Measurements from ENCODE around the gene MUS81.
"Not testable (repeated sequence)": the region's sequence is repeated elsewhere in the genome, so short reads cannot be mapped to it uniquely, and the experiment has no call there.

Gene MUS81

GRCh38 chr11:65847746-65848145 is 12.5 kb upstream of the MUS81 start:
- DNase-seq = no peak

DNA sequence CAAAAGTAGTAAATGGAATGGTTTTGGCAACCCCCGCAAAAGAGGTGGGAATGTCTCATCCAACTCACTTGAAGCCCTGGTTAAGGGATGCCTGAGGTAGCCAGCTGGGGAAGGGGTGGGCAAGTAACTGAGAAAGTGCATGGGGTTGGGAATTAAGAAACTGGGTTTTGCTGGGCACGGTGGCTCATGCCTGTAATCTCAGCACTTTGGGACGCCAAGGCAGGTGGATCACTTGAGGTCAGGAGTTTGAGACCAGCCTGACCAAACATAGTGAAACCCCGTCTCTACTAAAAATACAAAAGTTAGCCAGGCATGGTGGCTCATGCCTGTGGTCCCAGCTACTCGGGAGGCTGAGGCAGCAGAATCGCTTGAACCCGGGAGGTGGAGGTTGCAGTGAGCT is 11.5 kb upstream of the MUS81 start:
- DNase-seq = not testable (repeated sequence)

DNA sequence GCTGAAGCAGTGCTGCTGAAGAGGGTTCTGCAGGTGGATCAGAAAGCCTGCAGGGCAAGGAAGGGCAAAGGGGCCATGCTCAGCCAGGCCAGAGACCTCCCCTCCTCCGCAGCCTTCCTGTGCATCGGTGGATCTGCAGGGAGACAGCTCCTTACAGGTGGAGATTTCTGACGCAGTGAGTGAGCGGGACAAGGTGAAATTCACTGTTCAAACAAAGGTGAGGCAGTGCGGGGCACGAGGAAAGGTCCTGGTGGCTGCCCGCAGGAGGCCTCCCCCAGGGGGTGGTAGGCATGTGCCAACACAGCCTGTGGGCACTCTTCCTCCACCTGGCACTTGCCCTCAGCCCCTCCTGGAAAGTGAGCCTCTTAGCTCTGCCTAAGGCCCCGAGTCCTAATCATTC is 10.9 kb upstream of the MUS81 start:
- DNase-seq = no peak

- no peak for DNase-seq
These were observed 10.4 kb upstream of the MUS81 start for GRCh38 chr11:65849771-65850216.

DNA sequence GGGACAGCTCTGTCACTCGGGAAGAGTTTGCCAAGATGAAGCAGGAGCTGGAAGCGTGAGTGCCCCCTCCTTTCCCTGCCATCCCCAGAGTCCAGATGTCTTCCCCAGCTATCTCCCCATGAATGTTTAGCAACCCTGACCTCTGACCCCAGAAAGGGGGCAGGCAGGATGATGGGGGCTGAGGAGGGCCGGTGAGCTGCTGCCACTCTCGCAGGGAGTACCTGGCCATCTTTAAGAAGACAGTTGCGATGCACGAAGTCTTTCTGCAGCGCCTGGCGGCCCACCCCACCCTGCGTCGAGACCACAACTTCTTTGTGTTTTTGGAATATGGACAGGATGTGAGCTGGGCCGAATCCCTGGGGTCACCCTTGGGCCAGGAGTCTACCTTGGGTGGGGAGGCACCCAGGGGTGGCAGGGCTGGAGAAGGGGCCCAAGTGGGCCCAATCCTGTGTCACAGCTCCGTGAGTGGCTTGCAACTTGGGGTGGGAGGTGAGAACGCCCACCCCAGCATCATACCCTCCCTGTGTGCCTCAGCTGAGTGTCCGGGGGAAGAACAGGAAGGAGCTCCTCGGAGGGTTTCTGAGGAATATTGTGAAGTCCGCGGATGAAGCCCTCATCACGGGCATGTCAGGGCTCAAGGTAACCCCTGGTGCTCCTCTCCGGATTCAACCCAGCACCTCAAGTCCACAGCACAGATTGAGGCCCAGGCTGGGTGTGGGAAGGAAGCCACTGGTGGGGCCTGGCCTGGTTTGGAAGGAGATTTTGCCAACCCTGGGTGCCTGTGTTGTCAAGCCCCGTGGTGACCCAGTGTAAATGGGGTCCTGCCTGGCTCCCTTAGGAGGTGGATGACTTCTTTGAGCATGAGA is 9.8 kb upstream of the MUS81 start:
- no peak for DNase-seq

DNA sequence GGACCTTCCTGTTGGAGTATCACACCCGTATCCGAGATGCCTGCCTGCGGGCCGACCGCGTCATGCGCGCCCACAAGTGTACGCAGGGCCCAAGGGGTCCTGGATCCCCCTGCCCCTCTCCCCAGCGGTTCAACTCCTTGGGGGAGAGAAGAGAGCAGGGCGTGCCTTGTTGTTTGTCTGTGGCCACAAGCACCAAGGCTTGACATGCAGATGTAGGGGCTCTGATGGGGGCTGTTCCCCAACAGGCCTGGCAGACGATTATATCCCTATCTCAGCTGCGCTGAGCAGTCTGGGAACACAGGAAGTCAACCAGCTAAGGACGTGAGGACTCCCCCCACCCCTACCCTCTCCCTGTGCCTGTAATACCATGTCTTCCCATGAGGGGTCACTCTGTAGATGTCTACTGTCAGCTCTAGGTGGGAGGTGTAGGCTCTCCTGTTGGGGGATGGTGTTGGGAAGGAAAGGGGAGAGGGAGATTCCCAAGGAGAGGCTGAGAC is 9.1 kb upstream of the MUS81 start:
- DNase-seq = no peak

- DNase-seq = no peak
These were observed 8.3 kb upstream of the MUS81 start for GRCh38 chr11:65851811-65852507.

- no peak for DNase-seq
These were observed 7.6 kb upstream of the MUS81 start for GRCh38 chr11:65852508-65853245.

DNA sequence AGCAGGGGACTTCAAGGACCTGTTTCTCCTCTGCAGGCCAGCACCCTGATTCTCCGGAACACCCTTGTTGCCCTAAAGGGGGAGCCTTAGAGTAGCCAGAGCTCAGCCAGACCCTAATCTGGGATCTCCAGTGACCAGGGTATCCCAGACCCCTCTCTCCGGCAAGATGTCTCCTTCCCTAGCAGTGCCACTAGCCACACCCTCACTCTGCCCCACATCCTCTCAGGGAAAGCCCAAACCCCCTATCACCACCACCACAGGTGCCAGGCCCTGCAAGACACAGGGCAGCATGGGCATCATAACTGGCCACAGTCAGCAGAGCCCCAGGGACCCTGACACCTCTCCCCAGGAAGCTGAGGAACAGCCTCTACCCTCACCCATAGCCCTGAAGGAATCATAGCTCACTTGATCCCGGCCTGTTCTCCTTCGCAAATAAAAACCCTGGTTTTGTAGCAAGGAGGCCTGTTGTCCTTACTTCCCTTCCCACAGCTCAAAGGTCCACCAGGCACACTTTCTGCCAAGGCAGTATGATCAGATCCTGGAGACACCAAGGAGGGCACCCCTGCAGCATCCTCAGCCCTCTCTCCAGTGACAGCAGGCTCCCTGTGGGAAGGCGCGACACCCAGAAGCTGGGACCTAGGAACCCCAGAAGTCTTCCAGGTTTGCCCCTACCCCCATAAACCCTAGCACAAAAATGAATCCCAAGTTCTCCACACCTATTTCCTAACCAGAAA is 6.8 kb upstream of the MUS81 start:
- no peak for DNase-seq

GRCh38 chr11:65854161-65854592 is 6.1 kb upstream of the MUS81 start:
- DNase-seq = no peak

DNA sequence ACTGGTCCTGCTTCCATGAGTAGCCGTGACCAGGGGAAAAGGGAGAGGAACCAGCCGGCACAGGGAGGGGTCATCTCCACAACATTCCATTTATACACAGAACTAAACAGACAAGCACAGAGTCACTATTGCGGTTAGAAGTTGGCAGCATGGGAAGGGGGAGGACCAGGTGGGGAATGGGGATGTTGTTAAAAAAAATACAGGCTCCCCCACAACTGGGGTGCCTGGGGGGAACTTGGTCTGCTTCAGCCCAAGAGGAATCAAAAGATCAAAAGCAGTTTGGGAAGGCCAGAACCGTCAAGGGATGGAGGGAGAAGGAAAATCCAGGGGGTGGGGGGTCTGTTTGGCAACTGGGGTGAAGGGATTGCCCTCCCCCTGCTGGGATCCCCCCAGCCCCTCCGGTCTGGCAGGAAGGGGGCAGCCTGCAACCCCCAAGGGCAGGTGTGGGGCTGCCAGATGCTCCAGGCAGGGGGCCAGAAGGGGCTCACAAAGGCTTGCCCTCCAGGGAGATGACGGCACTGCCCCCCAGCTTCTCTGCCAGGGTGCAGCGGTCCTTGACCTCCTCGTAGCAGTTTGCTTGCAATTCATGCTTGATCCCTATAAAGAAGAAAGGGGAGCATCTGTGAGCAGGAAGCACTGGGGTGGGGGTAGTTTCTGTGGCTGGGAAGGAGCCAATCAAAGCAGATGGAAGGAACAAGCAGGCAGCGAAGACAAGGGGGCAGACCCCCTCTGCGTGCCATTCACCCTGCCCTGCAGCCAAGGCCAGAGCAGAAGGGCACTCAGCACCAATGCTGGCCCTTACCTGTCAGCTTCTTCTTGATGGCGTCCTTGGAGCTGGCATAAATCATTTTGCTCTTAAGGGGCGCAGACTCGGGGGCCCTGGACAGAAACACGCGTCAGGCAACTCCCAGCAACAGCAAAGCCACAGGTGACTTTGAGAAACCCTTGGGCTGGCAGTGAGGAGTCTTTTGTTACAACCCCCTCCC is 5.1 kb upstream of the MUS81 start:
- DNase-seq = no peak

DNA sequence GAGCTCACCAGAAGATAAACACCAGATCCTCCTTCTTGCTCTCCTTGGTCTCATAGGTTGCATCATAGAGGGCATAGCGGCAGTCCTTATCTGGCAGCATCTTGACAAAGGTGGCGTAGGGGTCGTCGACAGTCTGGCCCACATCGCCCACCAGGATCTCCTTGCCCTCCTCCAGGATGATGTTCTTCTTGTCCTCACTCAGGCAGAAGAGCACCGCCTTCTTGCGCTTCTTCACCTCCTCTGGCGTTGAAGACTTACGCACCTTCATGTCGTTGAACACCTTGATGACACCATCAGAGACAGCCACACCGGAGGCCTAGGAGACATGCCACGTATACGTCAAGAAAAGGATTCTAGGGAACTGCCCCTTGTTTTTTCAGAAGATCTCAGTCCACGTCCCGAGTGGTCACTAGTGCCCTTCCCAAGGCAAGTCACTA is 4.3 kb upstream of the MUS81 start:
- no peak for DNase-seq

GRCh38 chr11:65856689-65857499 is 3.3 kb upstream of the MUS81 start:
- DNase-seq = peak; percentile 48

- DNase-seq = peak; percentile 65
These were observed 2.8 kb upstream of the MUS81 start for GRCh38 chr11:65857500-65857852.

- DNase-seq = peak; percentile 97
These were observed 2.2 kb upstream of the MUS81 start, which contains the start of gene CFL1 for GRCh38 chr11:65857853-65858680. Gene CFL1, minus strand, starts transcription at chr11:65858180. Its CDS starts 81 bp downstream, at chr11:65858099.

DNA sequence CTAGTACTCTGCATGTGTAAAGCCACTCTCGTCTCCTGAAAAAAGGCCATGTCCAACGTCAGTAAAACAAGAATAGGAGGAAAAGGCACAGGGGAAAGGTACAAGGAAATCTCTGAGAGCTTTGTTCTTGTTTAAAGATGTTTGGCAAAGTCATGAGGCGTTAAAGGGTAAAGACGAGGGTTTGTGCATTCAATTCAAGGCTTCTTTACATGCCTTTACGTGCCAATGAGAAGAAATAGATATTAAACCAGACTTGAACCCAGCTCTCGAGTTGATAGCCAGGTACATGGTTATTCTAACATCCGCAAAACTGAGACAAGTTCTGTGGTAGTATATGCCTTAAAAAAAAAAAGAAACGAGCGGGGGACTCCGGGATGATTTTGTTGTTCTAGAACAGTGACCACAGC is 1.5 kb upstream of the MUS81 start:
- peak; percentile 29 for DNase-seq

DNA sequence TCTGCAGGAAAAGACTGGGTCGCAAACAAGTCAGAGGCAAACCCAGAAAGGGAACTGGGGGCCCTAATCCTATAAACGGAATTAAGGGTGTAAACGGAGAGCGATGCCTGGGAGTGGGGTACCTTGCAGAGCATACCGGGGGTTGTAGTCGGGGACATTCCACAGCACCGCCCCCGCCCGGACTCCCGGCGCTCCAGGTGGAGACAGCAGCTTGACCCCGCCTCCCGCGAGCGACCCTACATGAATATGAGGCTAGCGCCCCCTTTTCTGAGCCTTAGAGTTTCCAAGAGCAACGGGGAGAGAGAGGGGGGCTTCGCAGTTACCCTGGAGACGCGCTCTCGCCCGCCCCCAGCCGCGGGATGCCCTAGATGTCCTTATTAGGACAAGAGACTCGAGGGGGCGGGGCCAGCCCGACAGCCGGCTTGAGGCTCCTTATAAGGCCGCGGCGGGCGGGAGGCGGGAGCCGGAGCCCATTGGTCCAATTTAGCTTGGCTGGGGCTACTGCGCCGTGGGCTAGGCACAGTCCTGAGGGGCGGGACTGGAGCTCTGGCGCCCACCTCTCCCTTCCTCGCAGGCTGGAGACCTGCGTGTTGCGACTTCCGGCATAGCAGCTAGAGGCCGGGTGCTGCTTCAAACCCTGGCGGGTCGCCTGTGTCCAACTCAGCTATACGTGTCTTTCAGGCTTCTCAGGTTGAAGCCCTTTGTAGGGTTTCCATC is 980 bp upstream of the MUS81 start:
- peak; percentile 99 for DNase-seq

- DNase-seq = peak; percentile 47
These were observed 388 bp upstream of the MUS81 start for GRCh38 chr11:65859812-65860277.

GRCh38 chr11:65861165-65861505 is 902 bp downstream of the MUS81 start:
- DNase-seq = no peak
